OCI-LY7 (cell line): ENCODE data around the gene GLRA2.

Source experiments
- CTCF ChIP-seq: fragments of 200-600 bp; sonication (generic); conservative IDR thresholded peaks from 2 replicates; pipeline ENCODE4 v1.5.1; 2014; ENCODE audit warnings: mild to moderate bottlenecking, antibody characterized with exemption, low read length, moderate library complexity, mixed read lengths
- EZH2phosphoT487 ChIP-seq: fragments of 200-600 bp; sonication (generic); IDR thresholded peaks from 2 replicates; pipeline ENCODE4 v1.6.1; 2018; ENCODE audit warnings: low read depth, borderline replicate concordance, mild to moderate bottlenecking, mixed run types, antibody characterized with exemption, low read length, moderate library complexity, mixed read lengths

- TF ChIP-seq CTCF (no peak), EZH2phosphoT487 (no peak)
These were observed 199.7 kb downstream of the GLRA2 start for GRCh38 chrX:14729058-14729457.
